Endothelial cell of umbilical vein (primary cell): Measurements from ENCODE around the gene UGT1A9. TPM values are rescaled to one million over a fixed set of nuclear protein-coding genes. Genes with fewer than 3 reads are reported as not detected.

Experiments used
- BruUV-seq: library from RNA; stranded (reverse); fragments of 400-500 nt; replicated peaks from 2 replicates; lab custom pipeline; 2021; lab: Mats Ljungman, UMichigan
- CTCF ChIA-PET: fragments of 300-600, 350-600 bp; sonication (Branson Sonifier 250); formaldehyde crosslinking; loops from one replicate; lab custom pipeline; 2021; ENCODE audit warnings: antibody characterized with exemption, inconsistent platforms; lab: Charles Lee
- POLR2A ChIA-PET: fragments of 300-600, 350-600 bp; sonication (Branson Sonifier 250); formaldehyde crosslinking; loops from one replicate; lab custom pipeline; 2021; ENCODE audit warnings: antibody characterized with exemption, inconsistent platforms; lab: Charles Lee
- DNase-seq: peaks from one replicate; pipeline ENCODE4 v3.0.0-alpha.2; 2011; ENCODE audit warnings: low read depth, low spot score
- FAIRE-seq: peaks from 2 replicates; lab custom pipeline; 2011; peaks lifted over from hg19 to GRCh38; lab: Jason Lieb, UNC
- H2AFZ ChIP-seq: 2 replicates; pipeline ENCODE4 v1.6.0; 2012; ENCODE audit warnings: low read depth, low read length, control low read depth, inconsistent platforms
- H3K27ac ChIP-seq: 2 replicates; pipeline ENCODE4 v1.5.1; 2011; ENCODE audit warnings: low read depth, mild to moderate bottlenecking, control low read depth, low read length, moderate library complexity; ENCODE audit not compliant: insufficient read depth
- H3K27me3 ChIP-seq, 2 experiments: 2 replicates each; pipeline versions ENCODE4 v1.6.0 to v1.6.1; 2011; ENCODE audit warnings: low read length in 2 of 2, mixed read lengths in 1 of 2; ENCODE audit not compliant: control insufficient read depth in 2 of 2, insufficient read depth in 2 of 2
- H3K36me3 ChIP-seq, 2 experiments: 2 replicates in 1 of 2; 3 replicates in 1 of 2; pipeline ENCODE4 v1.5.1; 2011; ENCODE audit warnings: low read length in 2 of 2, mild to moderate bottlenecking in 1 of 2, moderate library complexity in 1 of 2; ENCODE audit not compliant: control insufficient read depth in 2 of 2, insufficient read depth in 2 of 2; ENCODE audit errors: extremely low read depth in 1 of 2
- H3K4me1 ChIP-seq: 3 replicates; pipeline ENCODE4 v1.5.1; 2011; ENCODE audit warnings: mild to moderate bottlenecking, low read length; ENCODE audit not compliant: control insufficient read depth, insufficient read depth; ENCODE audit errors: extremely low read depth
- H3K4me2 ChIP-seq: 2 replicates; pipeline ENCODE4 v1.6.1; 2011; ENCODE audit warnings: low read length, control low read depth, mixed read lengths; ENCODE audit not compliant: insufficient read depth
- H3K4me3 ChIP-seq, 3 experiments: fragments of 200-600 bp in 1 of 3; sonication (generic), shearing (Covaris generic) in 1 of 3; replicated peaks in 1 of 3; 2 replicates each; pipeline ENCODE4 v1.5.1; 2011 to 2016; ENCODE audit warnings: control low read depth in 3 of 3, low read length in 3 of 3, mild to moderate bottlenecking in 2 of 3, inconsistent platforms in 1 of 3, low read depth in 1 of 3, moderate library complexity in 1 of 3; ENCODE audit not compliant: insufficient read depth in 1 of 3
- H3K79me2 ChIP-seq: 2 replicates; pipeline ENCODE4 v1.6.0; 2012; ENCODE audit warnings: low read length, inconsistent platforms; ENCODE audit not compliant: control insufficient read depth, insufficient read depth
- H3K9ac ChIP-seq: replicated peaks from 2 replicates; pipeline ENCODE3; 2011; ENCODE audit warnings: low read length, control low read depth; ENCODE audit not compliant: insufficient read depth; ENCODE audit errors: extremely low read depth
- H3K9me1 ChIP-seq: replicated peaks from 3 replicates; pipeline ENCODE4 v1.6.0; 2011; ENCODE audit warnings: mild to moderate bottlenecking, low read length; ENCODE audit not compliant: control insufficient read depth, insufficient read depth; ENCODE audit errors: extremely low read depth
- H3K9me3 ChIP-seq: replicated peaks from 2 replicates; pipeline ENCODE4 v1.5.1; 2012; ENCODE audit warnings: low read length, inconsistent platforms; ENCODE audit not compliant: control insufficient read depth, insufficient read depth
- H4K20me1 ChIP-seq: replicated peaks from 2 replicates; pipeline ENCODE3; 2011; ENCODE audit warnings: mild to moderate bottlenecking, low read length; ENCODE audit not compliant: control insufficient read depth, insufficient read depth; ENCODE audit errors: extremely low read depth
- CTCF ChIP-seq, 2 donors: IDR thresholded peaks; 1 replicate in 1 of 2; 2 replicates in 1 of 2; pipeline ENCODE4 v1.5.1; 2011; ENCODE audit warnings: low read length in 2 of 2, mild to moderate bottlenecking in 2 of 2, moderate library complexity in 2 of 2, control low read depth in 1 of 2, inconsistent platforms in 1 of 2, low read depth in 1 of 2; ENCODE audit not compliant: insufficient read depth in 1 of 2; ENCODE audit errors: extremely low read depth in 1 of 2
- EZH2 ChIP-seq: IDR thresholded peaks from 2 replicates; pipeline ENCODE4 v1.6.1; 2012; ENCODE audit warnings: borderline replicate concordance, low read depth, mild to moderate bottlenecking, moderate library complexity, low read length, inconsistent platforms; ENCODE audit not compliant: severe bottlenecking
- GATA2 ChIP-seq: IDR thresholded peaks from 2 replicates; pipeline ENCODE4 v1.7.0; 2011; ENCODE audit warnings: low read depth, mild to moderate bottlenecking, moderate library complexity, mixed read lengths, low read length; ENCODE audit not compliant: insufficient read length, insufficient read depth
- JUN ChIP-seq: IDR thresholded peaks from 2 replicates; pipeline ENCODE4 v1.6.1; 2011; ENCODE audit warnings: borderline replicate concordance, low read depth; ENCODE audit not compliant: insufficient read length, insufficient read depth
- MYC ChIP-seq: IDR thresholded peaks from one replicate; pipeline ENCODE4 v1.6.1; 2011; ENCODE audit warnings: mild to moderate bottlenecking, low read depth, low read length
- POLR2A ChIP-seq: IDR thresholded peaks from 2 replicates; pipeline ENCODE4 v1.6.1; 2012; ENCODE audit warnings: low read depth, mild to moderate bottlenecking, control low read depth, low read length
- POLR2AphosphoS5 ChIP-seq: IDR thresholded peaks from 2 replicates; pipeline ENCODE4 v1.6.1; 2012; ENCODE audit warnings: low read depth, mild to moderate bottlenecking, control low read depth, low read length, moderate library complexity; ENCODE audit not compliant: insufficient read depth
- dilution Hi-C: fragments of 300-500 bp; cut with MboI; formaldehyde crosslinking; loops from one replicate; pipeline ENCODE4 v1.15.0; 2019; ENCODE audit warnings: low sequenced_read_pairs; ENCODE audit not compliant: extremely low pct_ligation_motif_present
- intact Hi-C: fragments of 100-400 bp; cut with micrococcal nuclease; formaldehyde crosslinking; loops from one replicate; pipeline ENCODE4 v1.10.0; 2022
- polyA plus RNA-seq, 4 experiments: library from polyadenylated mRNA; depleted of rRNA in 3 of 4; stranded (reverse) in 3 of 4; unstranded in 1 of 4; fragments of >200 nt; gene quantifications; 2 replicates each; pipeline versions ENCODE4 v1.2.1 to v1.2.3, GENCODE V29; 2011 to 2012; ENCODE audit warnings: missing spikeins in 1 of 4
- total RNA-seq: library from RNA; stranded (reverse); gene quantifications from 2 replicates; pipeline ENCODE4 v1.2.3, GENCODE V29; 2021

Gene UGT1A9
- total and polyA plus RNA-seq, 2 donors (not counting 3 experiments of a cell fraction or from before 2014, with no cell fraction given) = not detected

GRCh38 chr2:233656443-233656842 lies 15.3 kb upstream of the UGT1A9 start:
- no peak overlapping the region for H3K4me3 ChIP-seq
- dilution Hi-C loops = no loop called here
- H3K9ac ChIP-seq = no peak overlapping the region
- H3K4me2 ChIP-seq = no peak overlapping the region
- TF ChIP-seq CTCF (IDR thresholded peaks at IDR 0.05; ENCODE audit: extremely low read depth in 1 of 2, insufficient read depth in 1 of 2, low read depth in 1 of 2, low read length in 2 of 2) (no peak), MYC (no peak), JUN (no peak), EZH2 (no peak), GATA2 (no peak), POLR2AphosphoS5 (no peak), POLR2A (no peak)
- no peaks in the 10 kb centered on the region for H3K9me3 ChIP-seq
- intact Hi-C loops = no loop called here
- CTCF ChIA-PET = no interaction called here
- H4K20me1 ChIP-seq = no peaks in the 10 kb centered on the region
- BruUV-seq = no TSS peak
- no peak overlapping the region for H2AFZ ChIP-seq
- H3K79me2 ChIP-seq = no peaks in the 10 kb centered on the region
- no peak for FAIRE-seq
- no peaks in the 10 kb centered on the region for H3K9me1 ChIP-seq
- peaks cover 0 to 3% of the 10 kb centered on the region in 2 experiments for H3K27me3 ChIP-seq
- no peaks in the 10 kb centered on the region for H3K36me3 ChIP-seq
- no peak overlapping the region for H3K27ac ChIP-seq
- POLR2A ChIA-PET = no interaction called here
- no peaks in the 10 kb centered on the region for H3K4me1 ChIP-seq
- no peak for DNase-seq
